CD4-positive, alpha-beta T cell treated with Interleukin-17A for 4 hours (primary cell): ENCODE measurements around the gene SBK2.
"Not testable (repeated sequence)": the region's sequence is repeated elsewhere in the genome, so short reads cannot be mapped to it uniquely, and the experiment has no call there.

ENCODE experiments used
- DNase-seq: peaks from one replicate; pipeline ENCODE4 v3.0.0-alpha.2; 2020; ENCODE audit warnings: mixed read lengths

SBK2 gene

GRCh38 chr19:55536951-55537740 lies at the start of gene SBK2:
TSS of gene SBK2 (minus strand) at chr19:55537133. CDS start at chr19:55536294, 839 bp downstream.
- DNase-seq = no peak

DNA sequence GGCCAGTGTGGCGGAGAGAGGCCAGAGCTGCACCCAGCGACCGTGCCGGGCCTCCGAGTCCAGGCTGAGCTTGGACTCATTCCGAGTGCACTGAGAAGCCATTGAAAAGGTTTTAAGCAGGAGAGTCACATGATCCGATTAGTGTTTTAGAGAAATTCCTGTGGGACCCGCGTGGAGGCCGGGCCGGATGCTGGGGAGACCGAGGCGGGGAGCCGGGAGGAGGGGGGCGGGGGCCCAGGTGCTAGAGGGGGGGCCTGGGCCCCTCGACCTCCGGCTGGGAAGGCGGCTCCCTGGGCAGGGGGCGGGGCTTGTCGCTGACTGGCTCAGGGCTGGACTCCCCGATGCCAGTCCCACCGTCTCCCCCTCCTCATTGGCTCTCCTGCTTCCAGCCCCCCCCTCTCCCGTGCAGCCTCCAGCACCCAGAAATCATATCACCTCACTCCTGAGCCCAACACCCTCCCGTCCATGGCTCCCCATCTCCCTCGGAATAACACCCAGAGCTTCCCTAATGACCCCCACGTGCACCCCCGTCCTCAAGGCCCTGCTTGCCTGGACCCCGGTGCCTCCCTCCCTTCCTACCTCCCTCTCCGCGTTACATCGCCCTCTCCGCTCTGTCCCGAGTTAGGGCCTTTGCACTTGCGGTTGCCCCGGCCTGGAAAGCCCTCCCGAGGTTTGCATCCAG lies 48.9 kb upstream of the SBK2 start:
- DNase-seq = peak; percentile 80

DNA sequence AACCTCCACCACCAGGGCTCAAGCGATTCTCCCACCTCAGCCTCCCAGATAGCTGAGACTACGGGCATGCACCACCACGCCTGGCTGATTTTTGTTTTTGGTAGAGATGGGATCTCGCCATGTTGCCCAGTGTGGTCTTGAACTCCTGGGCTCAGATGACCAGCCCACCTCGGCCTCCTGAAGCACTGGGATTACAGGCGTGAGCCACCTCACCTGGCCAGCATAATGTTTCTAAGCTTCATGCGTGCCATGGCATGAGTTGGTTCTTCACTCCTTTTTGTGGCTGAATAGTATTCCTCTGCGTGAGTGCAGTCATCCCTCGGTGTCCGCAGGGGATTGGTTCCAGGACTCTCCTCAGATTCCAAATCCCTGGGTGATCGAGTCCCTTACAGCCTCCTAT lies 47.9 kb upstream of the SBK2 start:
- no peak for DNase-seq

DNA sequence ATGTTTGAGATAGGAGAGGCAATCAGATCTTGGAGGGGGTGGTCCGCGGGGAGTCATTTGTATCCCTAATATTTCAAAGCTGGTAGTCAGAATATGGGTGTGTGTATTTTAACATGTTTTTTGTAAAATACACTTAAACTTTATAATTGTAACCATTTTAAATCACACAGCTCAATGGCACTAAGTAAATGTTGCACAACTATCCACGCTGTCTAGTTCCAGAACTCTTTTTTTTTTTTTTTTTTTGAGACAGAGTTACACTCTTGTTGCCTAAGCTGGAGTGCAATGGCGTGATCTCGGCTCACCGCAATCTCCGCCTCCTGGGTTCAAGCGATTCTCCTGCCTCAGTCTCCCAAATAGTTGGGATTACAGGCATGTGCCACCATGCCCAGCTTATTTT lies 47.0 kb upstream of the SBK2 start:
- not testable (repeated sequence) for DNase-seq

- DNase-seq = not testable (repeated sequence)
Observed at GRCh38 chr19:55582284-55582683, 45.4 kb upstream of the SBK2 start.

- no peak for DNase-seq
Observed at GRCh38 chr19:55581823-55582223, 44.9 kb upstream of the SBK2 start.

DNA sequence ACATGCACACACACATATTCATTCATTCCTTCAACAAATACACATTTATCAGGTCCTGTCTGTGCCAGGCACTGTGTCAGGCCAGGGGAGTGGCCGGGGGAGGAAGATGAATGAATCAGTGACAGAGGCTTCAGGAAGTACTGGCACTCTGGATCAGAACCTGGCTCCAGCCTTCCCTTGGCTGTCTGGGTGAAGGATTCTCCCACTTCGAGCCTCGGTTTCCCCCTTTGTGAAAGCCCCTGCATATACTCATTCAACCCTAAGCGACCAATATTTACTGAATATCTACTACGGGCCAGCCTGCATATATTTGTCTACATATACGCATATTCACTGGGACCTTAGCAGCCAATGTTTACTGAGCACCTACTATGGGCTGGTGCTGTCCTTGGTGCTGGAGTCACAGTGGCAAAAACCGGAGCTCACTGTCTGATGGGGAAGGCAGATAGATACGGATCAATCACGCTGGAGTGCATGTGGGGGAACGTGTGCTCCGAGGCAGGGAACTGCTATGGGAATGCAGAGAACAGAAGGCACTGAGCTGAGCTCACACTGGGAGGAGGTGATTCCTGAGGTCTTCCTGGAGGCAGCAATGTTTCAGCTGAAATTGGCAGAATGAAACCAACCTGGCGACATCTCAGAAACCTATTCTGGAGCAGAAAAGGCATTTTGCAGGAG lies 44.4 kb upstream of the SBK2 start:
- DNase-seq = peak; percentile 35

GRCh38 chr19:55580628-55581144 lies 43.8 kb upstream of the SBK2 start, which contains the start of gene ZNF579:
TSS of gene ZNF579 (minus strand) at chr19:55580848. CDS start at chr19:55579639, 1,209 bp downstream.
- peak; percentile 78 for DNase-seq

GRCh38 chr19:55579766-55580621 lies 43.1 kb upstream of the SBK2 start:
- no peak for DNase-seq

DNA sequence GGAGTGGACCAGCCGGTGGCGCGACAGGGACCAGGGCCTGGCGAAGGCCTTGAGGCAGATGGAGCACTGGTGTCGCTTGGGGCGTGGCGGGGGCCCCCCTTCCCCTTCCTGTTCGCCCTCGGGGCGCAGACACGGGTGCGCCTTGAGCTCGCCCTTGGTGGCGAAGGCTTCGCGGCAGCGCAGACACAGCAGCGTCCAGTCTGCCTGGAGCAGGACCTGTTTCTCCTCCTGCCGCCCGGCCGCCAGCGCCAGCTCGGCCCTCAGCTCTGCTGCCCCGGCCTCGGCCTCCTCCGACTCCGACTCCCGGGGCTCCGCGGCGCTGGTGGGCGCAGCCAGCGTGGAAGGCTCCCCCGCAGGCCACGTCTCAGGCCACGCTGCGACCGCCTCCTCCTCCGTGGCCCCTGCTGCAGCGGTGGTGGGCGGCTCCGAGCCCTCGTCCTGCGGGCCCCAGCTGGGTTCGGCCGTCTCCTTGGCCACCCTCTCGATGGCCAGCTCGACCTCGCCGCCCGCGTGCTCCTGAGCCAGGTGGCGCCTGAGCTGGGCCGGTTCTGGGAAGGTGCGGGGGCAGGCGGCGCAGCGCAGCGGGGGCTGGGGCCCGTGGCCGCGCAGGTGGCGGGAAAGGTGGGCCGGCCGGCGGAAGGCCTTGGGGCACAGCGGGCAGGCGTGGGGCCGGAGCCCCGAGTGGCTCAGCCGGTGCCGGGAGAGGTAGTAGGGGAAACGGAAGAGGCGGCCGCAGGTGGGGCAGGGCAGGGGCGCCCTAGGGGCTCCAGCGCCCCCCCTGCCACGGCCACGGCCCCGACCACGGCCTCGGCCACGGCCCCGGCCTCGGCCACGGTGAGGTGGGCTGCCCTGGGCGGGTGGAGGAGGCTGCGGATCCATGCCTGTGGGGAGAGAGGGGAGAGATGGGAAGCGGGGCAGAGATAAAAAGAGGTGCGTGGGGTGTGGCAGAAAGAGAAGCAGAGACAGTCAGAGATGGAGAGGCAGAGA lies 42.1 kb upstream of the SBK2 start:
- no peak for DNase-seq

- no peak for DNase-seq
Observed at GRCh38 chr19:55578031-55578760, 41.3 kb upstream of the SBK2 start.

- no peak for DNase-seq
Observed at GRCh38 chr19:55576746-55577145, 39.8 kb upstream of the SBK2 start.

DNA sequence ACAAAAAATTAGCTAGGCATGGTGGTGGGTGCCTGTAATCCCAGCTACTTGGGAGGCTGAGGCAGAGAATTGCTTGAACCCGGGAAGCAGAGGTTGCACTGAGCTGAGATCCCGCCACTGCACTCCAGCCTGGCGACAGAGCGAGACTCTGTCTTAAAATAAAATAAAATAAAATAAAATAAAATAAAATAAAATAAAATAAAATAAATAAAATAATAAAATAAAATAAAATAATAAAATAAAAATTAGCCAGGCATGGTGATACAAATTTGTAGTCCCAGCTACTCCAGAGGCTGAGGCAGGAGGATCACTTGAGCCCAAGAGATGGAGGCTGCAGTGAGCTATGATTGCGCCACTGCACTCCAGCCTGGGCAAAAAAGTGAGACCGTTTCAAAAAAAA lies 37.0 kb upstream of the SBK2 start:
- DNase-seq = not testable (repeated sequence)

- DNase-seq = not testable (repeated sequence)
Observed at GRCh38 chr19:55569477-55569876, 32.5 kb upstream of the SBK2 start.

DNA sequence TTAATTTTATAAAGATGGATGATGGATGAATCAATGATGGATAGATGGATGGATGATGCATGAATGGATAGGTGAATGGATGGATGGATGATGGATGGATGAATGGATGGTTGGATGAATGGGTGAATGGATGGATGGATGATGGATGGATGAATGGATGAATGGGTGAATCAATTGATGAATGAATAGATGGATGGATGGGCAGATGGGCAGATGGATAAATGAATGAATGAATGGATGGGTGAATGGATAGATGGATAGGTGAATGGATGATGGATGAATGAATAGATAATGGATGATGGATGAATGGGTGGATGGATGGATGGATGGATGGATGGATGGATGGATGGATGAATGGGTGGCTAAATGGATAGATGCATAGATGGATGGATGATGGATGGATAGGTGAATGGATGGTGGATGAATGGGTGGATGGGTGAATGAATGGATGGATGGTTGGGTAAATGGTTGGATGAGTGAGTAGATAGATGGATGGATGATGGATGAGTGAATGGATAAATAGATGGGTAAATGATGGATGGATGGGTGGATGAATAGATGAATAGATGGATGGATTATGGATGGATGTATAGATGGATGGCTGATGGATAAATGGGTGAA lies 30.9 kb upstream of the SBK2 start:
- no peak for DNase-seq

- DNase-seq = no peak
Observed at GRCh38 chr19:55566823-55567222, 29.9 kb upstream of the SBK2 start.

- DNase-seq = no peak
Observed at GRCh38 chr19:55563261-55563690, 26.3 kb upstream of the SBK2 start.

- no peak for DNase-seq
Observed at GRCh38 chr19:55559684-55560083, 22.8 kb upstream of the SBK2 start.

GRCh38 chr19:55554741-55555152 lies 17.8 kb upstream of the SBK2 start:
- DNase-seq = no peak

DNA sequence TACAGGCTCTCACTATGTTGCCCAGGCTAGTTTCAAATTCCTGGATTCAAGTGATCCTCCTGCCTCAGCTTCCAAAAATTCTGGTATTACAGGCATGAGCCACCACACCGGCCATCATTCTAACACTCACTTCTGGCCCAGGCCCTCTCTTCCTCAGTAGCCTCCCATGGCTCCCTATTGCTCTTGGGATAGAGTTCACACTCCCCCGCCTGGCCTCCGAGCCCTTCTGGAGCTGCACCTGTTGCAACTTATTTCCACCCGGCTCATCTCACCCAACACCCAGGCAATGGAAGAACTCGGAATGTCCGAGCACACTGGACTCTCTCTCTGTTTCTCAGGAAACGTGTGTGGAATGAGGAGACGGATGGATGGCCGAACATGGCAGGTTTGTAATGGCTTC lies 17.4 kb upstream of the SBK2 start:
- DNase-seq = no peak
